Loucy (cell line): ENCODE measurements around the gene BCAR3.

ENCODE experiments used
- EZH2phosphoT487 ChIP-seq: fragments of 200-600 bp; IDR thresholded peaks from 2 replicates; pipeline ENCODE4 v1.6.1; 2018; ENCODE audit warnings: antibody characterized with exemption, mild to moderate bottlenecking, moderate library complexity, borderline replicate concordance
- TF ChIP-seq, protein P1 (sequence below): fragments of 200-600 bp; sonication (generic); conservative IDR thresholded peaks from 2 replicates; pipeline ENCODE4 v1.5.1; 2014; ENCODE audit warnings: mild to moderate bottlenecking, antibody characterized with exemption, low read length

DNA sequence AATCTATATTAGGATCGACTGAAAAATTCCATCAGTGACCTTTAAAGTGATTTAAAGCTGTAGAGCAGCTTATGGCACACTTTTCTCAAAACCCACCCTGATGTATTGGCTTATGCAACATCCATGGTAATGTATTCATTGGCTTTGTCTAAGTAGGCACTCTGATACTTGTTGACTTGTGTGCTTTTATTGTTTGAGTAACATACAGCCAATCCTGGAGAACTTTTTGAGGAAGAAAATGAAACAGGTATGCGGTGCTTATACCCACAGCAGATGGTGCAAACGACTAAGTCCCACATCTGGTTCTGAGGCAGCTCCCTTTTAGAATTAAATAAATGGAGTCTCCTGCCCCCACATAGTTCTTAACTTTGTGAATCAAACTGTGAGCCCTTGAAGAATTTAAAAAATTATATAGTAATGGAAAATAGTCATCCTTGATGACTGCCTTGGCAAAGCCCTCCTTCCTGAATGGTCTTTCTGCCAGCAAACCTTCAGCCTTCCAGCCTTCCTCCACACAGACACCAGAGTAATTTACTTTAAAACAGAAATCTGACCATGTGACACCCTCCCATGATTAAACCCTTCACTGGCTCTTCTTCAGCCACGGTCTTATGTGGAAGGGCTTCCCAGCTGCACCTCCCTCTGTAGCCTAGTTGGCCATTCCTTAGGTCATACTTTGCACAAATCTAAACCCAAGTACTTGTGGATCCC, 116.0 kb downstream of the BCAR3 start:
- TF ChIP-seq, protein P1, sequence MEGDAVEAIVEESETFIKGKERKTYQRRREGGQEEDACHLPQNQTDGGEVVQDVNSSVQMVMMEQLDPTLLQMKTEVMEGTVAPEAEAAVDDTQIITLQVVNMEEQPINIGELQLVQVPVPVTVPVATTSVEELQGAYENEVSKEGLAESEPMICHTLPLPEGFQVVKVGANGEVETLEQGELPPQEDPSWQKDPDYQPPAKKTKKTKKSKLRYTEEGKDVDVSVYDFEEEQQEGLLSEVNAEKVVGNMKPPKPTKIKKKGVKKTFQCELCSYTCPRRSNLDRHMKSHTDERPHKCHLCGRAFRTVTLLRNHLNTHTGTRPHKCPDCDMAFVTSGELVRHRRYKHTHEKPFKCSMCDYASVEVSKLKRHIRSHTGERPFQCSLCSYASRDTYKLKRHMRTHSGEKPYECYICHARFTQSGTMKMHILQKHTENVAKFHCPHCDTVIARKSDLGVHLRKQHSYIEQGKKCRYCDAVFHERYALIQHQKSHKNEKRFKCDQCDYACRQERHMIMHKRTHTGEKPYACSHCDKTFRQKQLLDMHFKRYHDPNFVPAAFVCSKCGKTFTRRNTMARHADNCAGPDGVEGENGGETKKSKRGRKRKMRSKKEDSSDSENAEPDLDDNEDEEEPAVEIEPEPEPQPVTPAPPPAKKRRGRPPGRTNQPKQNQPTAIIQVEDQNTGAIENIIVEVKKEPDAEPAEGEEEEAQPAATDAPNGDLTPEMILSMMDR: no peak
- TF ChIP-seq EZH2phosphoT487: no peak
